Activated CD4-positive, alpha-beta T cell treated with anti-CD3 and anti-CD28 coated beads, Interleukin-2, amount 50 U/mL, for 4 hours (primary cell): ENCODE measurements around the gene SRCIN1.

Source experiments
- DNase-seq, 2 experiments: peaks; one replicate each; pipeline ENCODE4 v3.0.0-alpha.2; 2020

Gene SRCIN1

GRCh38 chr17:38578229-38579082, 27.3 kb downstream of the SRCIN1 start:
- no peak for DNase-seq

- DNase-seq = no peak
These were observed 28.0 kb downstream of the SRCIN1 start for GRCh38 chr17:38577645-38578173.

GRCh38 chr17:38577244-38577643, 28.5 kb downstream of the SRCIN1 start:
- DNase-seq = no peak

GRCh38 chr17:38575781-38576180, 30.0 kb downstream of the SRCIN1 start:
- DNase-seq = no peak

GRCh38 chr17:38574712-38575111, 31.0 kb downstream of the SRCIN1 start:
- no peak for DNase-seq

GRCh38 chr17:38572669-38573365, 32.9 kb downstream of the SRCIN1 start:
- DNase-seq = no peak

GRCh38 chr17:38571833-38572668, 33.7 kb downstream of the SRCIN1 start:
- no peak for DNase-seq

- DNase-seq = no peak
These were observed 35.8 kb downstream of the SRCIN1 start for GRCh38 chr17:38569701-38570512.

GRCh38 chr17:38568845-38569510, 36.8 kb downstream of the SRCIN1 start:
- no peak for DNase-seq

GRCh38 chr17:38568274-38568673, 37.5 kb downstream of the SRCIN1 start:
- no peak for DNase-seq

- no peak for DNase-seq
These were observed 38.4 kb downstream of the SRCIN1 start for GRCh38 chr17:38567350-38567749.

GRCh38 chr17:38566666-38567031, 39.1 kb downstream of the SRCIN1 start:
- no peak for DNase-seq

GRCh38 chr17:38565853-38566665, 39.7 kb downstream of the SRCIN1 start:
- DNase-seq = no peak

- DNase-seq = no peak
These were observed 40.9 kb downstream of the SRCIN1 start for GRCh38 chr17:38564869-38565268.

- no peak for DNase-seq
These were observed 41.4 kb downstream of the SRCIN1 start for GRCh38 chr17:38564254-38564837.

- DNase-seq = no peak
These were observed 42.1 kb downstream of the SRCIN1 start for GRCh38 chr17:38563362-38564253.

- no peak for DNase-seq
These were observed 42.8 kb downstream of the SRCIN1 start for GRCh38 chr17:38562903-38563302.

GRCh38 chr17:38562215-38562569, 43.6 kb downstream of the SRCIN1 start:
- peak in 1 of 2 experiments; percentile 25 for DNase-seq
